GM21360 (cell line): ENCODE measurements around the gene PIGQ.

Experiments
- ATAC-seq: cut with Tn5 transposase; IDR thresholded peaks from one replicate; pipeline ENCODE4 v1.9.1; 2021; ENCODE audit warnings: mild to moderate bottlenecking, moderate library complexity; ENCODE audit not compliant: unreplicated experiment

Gene PIGQ

DNA sequence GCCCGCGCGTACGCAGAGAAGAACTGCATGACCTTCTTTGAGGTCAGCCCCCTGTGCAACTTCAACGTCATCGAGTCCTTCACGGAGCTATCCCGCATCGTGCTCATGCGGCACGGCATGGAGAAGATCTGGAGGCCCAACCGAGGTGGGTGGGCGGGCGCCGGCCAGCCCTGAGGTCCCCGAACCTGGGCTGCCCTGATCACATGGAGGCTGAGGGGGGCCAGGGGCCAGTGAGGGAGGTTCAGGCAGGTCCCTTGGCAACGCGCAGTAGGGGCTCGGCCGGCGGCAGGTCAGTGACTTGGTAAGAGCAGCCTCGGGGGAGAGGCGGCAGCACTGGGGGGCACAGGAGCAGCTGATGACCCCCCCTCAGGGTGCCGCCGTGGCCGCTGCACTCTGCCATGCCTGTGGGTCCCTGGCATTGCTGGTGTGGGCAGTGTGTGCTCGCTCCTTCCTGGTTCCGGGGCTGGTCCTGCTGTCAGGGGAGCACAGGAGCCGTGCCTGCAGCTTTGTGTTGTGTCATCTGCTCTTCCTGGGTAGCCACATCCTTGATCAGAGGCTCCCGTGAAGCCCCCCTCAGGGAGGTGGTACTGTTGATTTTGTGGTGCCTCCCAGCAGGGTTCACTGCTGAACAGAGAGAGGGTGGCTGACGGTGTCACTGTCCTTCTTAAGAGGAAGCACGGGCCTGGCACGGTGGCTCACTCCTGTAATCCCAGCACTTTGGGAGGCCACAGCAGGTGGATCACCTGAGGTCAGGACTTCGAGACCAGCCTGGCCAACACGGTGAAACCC lies 56.4 kb downstream of the PIGQ start:
- ATAC-seq, result no peak

DNA sequence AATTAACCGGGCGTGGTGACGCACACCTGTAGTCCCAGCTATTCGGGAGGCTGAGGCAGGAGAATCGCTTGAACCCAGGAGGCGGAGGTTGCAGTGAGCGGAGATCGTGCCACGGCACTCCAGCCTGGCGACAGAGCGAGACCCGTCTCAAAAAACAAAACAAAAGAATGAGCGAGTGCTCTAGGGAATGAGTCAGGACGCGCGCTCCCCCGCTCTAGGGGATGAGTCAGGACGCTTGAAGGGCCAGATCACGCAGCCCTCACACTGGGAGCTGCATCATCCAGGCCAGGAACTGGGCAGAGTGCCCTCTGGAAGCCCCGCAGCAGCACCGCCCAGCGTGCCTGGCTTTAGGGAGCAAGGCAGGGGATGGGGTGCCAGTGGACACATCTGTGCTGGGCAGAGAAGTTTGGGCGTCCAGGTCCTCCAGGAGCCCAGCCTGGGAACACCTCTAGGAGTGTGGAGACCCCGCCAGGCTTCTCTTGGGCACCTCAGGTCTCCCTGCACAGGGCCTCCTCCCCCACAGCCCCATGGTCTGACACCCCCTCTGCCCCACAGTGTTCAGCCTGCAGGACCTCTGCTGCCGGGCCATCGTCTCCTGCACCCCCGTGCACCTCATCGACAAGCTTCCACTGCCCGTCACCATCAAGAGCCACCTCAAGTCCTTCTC lies 57.2 kb downstream of the PIGQ start:
- no peak for ATAC-seq

DNA sequence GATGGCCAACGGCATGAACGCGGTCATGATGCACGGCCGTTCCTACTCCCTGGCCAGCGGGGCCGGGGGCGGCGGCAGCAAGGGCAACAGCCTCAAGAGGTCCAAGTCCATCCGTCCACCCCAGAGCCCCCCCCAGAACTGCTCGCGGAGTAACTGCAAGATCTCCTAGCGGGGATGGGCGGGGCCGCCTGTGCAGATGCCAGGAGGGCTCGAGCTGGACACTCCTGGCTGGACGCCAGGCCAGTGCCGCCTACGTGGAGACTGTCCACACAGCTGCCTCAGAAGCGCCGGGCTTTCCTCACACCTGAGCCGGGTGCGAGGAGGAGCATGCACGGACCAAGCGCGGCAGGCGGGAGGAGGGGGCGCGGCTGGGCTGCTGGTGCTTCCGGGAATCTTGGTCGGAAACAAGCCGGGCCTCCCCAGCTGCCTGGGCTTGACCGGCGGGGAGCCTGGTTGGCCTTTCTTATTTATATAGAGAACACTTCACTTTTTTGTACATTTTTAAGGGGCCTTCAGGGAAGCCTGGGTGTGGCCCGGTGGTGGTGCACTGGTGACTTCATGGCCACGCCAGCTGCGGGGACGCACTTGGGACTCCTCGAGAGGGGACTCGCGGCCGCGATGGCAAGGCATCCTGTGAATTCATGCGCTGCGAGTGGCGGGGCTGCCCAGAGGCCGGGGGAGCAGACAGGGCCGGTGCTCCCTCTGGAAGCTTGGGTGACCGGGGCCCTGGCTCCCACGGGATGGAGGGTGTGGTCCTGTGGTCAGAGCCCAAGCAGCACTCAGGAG lies 57.9 kb downstream of the PIGQ start:
- no peak for ATAC-seq

DNA sequence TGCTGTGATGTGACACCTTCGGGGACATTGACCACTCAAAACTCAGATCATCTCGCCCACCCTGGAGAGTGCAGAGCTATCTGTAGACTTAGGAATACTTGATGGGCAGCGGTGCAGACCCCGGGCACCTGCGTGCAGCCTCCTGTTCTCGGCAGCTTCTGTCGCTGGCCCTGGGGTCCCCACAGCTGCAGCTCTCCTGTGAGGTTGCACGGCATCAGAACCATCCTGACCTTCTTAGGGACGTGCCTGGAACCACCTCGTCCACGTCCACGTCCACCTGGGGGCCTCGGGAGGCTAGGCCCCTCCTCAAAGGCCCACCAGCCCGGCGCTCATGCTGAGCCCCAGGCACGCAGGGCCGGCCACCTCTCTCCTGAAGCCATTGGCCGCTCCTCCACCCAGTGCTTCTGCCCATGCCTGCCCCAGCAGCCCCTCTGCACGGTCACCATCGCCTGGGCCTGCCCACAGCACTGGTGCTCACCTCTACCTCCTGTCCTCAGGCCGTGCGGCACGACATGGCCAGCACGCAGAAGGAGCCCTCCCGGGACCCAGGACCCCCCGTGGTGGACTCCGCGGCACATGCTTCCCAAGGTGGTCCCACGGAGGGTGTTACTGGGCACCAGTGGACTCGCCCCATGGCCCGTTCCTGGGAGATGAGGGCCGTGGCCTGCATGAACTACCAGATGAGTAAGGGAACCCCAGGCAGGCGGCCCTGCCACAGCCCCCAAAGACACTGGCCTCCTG lies 58.7 kb downstream of the PIGQ start:
- ATAC-seq, result no peak

DNA sequence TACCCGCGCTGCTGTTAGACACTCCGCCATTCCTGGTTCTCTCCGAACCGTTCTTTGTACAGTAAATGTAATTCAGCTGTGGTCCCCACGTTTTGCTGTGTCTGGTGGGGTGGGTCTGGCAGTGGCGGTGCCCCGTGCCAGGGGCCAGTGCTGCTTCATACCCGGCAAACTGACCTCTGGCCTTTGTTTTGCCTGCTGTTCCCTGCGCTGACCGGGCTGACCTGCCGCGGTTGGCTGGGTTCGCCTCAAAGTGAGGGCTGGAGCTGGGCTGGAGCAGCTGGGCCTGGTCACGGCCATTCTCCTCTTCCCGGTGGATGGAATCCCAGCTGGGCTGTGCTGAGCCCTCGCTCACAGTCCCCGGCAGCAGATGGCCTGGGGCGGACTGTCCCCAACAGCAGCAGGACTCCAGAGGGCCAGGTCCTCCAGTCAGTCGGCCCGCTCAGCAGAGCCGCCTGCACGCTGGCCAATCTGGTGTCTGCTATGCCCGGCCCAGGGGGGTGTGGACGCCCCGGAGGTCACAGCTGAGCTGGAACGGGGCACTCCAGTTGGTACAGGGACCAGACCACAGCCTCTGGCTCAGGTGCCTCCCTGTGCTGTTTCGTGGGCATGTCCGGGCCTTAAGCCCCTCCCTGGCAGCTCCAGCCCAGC lies 59.5 kb downstream of the PIGQ start:
- no peak for ATAC-seq

DNA sequence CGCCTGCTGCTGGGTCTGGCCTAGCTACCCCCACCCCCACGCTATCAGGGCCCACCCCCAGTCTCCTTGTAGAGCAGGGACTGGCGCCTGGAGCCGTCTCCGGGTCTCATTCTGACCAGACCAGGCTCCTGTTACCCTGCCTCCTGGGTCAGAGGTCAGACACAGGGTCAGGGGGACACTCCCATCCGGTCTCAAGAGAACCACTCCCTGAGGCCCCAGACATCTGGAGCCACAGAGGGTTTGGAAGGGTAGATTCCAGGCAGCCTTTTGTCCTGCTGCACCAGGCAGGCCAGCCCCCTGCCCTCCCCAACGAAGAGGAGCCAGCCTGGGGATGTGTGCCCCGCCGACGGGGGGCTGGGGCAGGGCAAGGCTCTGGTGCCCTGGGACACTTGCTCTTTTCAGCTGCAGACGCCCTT lies 60.1 kb downstream of the PIGQ start:
- no peak for ATAC-seq

DNA sequence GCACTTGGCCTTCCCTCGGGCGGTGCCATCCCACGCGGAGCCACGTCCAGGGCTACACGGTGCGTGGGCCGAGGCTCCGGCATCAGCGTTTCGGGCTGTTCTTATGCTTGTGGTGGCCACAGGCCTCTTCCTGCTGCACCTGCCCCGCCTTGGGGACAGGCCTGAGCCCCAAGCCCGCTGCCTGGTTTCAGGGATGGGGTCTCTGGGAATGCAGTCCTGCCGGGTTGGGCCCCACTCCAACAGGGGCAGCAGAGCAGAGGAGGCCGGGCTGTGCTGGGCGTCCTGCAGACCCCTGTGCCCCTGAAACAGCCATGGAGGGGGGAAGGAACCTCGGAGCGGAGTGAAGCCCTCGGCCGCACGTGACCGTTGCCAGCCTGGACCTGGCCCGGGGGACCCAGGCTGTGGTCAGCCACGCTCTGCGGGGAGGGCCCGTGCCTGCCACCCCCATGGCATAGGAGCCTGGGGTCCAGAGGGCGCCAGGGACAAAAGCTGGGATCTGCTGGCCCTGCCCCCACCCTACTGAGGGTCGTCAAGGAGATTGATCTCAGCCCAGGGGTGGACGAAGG lies 60.6 kb downstream of the PIGQ start:
- no peak for ATAC-seq

DNA sequence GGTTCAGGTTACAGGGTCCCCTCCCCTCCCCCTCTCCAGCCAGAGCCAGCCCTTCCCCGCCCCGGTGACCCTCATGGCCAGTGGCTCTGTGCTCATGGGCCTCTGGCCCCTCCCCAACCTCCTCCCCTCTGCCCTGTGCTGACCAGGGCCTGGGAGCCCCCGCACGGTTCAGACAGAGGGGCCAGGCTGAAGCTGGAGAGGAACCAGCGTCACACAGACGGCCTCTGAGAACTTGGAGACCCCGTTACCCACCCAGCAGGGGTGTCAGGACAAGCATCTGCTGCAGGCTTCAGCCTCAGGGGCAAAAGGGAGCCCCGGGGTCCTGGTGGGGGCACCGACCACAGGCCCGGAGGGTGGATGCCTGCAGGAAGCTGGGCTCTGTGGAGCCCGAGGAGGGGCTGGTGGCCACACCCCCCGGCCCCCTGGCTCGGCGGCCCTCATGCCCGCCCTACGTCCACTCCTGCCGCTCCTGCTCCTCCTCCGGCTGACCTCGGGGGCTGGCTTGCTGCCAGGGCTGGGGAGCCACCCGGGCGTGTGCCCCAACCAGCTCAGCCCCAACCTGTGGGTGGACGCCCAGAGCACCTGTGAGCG lies 61.1 kb downstream of the PIGQ start, which contains the start of gene WFIKKN1:
TSS of gene WFIKKN1 (plus strand) at position 171 of the 591 bp plus-strand sequence. CDS start at position 440, 269 bp downstream.
- ATAC-seq, result no peak

DNA sequence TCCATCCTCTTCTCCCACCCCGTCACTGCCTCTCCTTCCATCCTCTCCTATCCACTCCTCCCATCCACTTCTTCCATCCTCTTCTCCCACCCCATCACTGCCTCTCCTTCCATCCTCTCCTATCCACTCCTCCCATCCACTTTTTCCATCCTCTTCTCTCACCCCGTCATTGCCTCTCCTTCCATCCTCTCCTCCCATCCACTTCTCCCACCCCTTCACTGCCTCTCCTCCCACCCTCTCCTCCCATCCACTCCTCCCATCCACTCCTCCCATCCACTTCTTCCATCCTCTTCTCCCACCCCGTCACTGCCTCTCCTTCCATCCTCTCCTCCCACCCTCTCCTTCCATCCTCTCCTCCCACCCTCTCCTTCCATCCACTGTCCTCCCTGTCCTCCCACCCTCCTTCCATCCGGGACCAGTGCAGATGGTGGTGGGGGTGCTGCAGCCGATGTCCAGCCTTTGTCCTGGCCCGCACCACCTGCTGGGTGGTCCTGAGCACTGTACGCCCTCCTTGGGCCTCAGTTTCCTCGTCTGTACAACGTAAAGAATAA lies 62.1 kb downstream of the PIGQ start:
- ATAC-seq, result no peak

DNA sequence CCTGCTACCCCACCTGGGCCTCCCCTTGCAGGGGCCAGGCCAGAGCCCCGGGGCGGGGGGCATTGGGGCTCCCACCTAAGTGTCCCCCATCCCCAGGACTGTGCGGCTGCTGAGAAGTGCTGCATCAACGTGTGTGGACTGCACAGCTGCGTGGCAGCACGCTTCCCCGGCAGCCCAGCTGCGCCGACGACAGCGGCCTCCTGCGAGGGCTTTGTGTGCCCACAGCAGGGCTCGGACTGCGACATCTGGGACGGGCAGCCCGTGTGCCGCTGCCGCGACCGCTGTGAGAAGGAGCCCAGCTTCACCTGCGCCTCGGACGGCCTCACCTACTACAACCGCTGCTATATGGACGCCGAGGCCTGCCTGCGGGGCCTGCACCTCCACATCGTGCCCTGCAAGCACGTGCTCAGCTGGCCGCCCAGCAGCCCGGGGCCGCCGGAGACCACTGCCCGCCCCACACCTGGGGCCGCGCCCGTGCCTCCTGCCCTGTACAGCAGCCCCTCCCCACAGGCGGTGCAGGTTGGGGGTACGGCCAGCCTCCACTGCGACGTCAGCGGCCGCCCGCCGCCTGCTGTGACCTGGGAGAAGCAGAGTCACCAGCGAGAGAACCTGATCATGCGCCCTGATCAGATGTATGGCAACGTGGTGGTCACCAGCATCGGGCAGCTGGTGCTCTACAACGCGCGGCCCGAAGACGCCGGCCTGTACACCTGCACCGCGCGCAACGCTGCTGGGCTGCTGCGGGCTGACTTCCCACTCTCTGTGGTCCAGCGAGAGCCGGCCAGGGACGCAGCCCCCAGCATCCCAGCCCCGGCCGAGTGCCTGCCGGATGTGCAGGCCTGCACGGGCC lies 62.9 kb downstream of the PIGQ start:
- ATAC-seq, result no peak

DNA sequence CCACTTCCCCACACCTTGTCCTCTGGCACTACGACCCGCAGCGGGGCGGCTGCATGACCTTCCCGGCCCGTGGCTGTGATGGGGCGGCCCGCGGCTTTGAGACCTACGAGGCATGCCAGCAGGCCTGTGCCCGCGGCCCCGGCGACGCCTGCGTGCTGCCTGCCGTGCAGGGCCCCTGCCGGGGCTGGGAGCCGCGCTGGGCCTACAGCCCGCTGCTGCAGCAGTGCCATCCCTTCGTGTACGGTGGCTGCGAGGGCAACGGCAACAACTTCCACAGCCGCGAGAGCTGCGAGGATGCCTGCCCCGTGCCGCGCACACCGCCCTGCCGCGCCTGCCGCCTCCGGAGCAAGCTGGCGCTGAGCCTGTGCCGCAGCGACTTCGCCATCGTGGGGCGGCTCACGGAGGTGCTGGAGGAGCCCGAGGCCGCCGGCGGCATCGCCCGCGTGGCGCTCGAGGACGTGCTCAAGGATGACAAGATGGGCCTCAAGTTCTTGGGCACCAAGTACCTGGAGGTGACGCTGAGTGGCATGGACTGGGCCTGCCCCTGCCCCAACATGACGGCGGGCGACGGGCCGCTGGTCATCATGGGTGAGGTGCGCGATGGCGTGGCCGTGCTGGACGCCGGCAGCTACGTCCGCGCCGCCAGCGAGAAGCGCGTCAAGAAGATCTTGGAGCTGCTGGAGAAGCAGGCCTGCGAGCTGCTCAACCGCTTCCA lies 63.7 kb downstream of the PIGQ start:
- ATAC-seq, result no peak
